H9 (cell line): ENCODE measurements around the gene LRRC8C. TPM values are rescaled to one million over a fixed set of nuclear protein-coding genes. Genes with fewer than 3 reads are reported as not detected.
"Not testable (repeated sequence)": the region's sequence is repeated elsewhere in the genome, so short reads cannot be mapped to it uniquely, and the experiment has no call there.

Experiments used
- DNase-seq: peaks from one replicate; pipeline ENCODE4 v3.0.0-alpha.2; 2017
- H2AFZ ChIP-seq: one replicate; pipeline ENCODE4 v1.6.1; 2013; ENCODE audit warnings: mild to moderate bottlenecking, low read length, control low read depth, moderate library complexity
- H2AK5ac ChIP-seq: 2 replicates; pipeline ENCODE4 v1.6.1; 2013; ENCODE audit warnings: low read length, control low read depth, mixed read lengths; ENCODE audit not compliant: insufficient read length
- H2BK120ac ChIP-seq: one replicate; pipeline ENCODE4 v1.6.1; 2013; ENCODE audit warnings: low read depth, mild to moderate bottlenecking, low read length, control low read depth, inconsistent platforms; ENCODE audit not compliant: poor library complexity, severe bottlenecking
- H2BK12ac ChIP-seq: 2 replicates; pipeline ENCODE4 v1.6.1; 2013; ENCODE audit warnings: low read length, control low read depth, mixed read lengths, low read depth; ENCODE audit not compliant: insufficient read length
- H2BK15ac ChIP-seq: 2 replicates; pipeline ENCODE4 v1.6.1; 2013; ENCODE audit warnings: low read depth, low read length, control low read depth
- H2BK20ac ChIP-seq: one replicate; pipeline ENCODE4 v1.6.1; 2013; ENCODE audit warnings: low read depth, mild to moderate bottlenecking, low read length, control low read depth, inconsistent platforms; ENCODE audit not compliant: poor library complexity, severe bottlenecking
- H2BK5ac ChIP-seq: 2 replicates; pipeline ENCODE4 v1.6.1; 2013; ENCODE audit warnings: low read length, control low read depth, mixed read lengths; ENCODE audit not compliant: insufficient read length
- H3K14ac ChIP-seq: 2 replicates; pipeline ENCODE4 v1.6.1; 2013; ENCODE audit warnings: low read length, control low read depth; ENCODE audit not compliant: insufficient read depth
- H3K18ac ChIP-seq: 2 replicates; pipeline ENCODE4 v1.6.1; 2013; ENCODE audit warnings: low read depth, mild to moderate bottlenecking, mixed read lengths, low read length, control low read depth; ENCODE audit not compliant: insufficient read length
- H3K23ac ChIP-seq: 2 replicates; pipeline ENCODE4 v1.6.1; 2013; ENCODE audit warnings: low read length, control low read depth, mixed read lengths, low read depth; ENCODE audit not compliant: insufficient read length
- H3K23me2 ChIP-seq: 2 replicates; pipeline ENCODE4 v1.6.1; 2013; ENCODE audit warnings: low read depth, mild to moderate bottlenecking, mixed read lengths, low read length, control low read depth; ENCODE audit not compliant: insufficient read length, poor library complexity, severe bottlenecking
- H3K27ac ChIP-seq: 2 replicates; pipeline ENCODE4 v1.5.1; 2013; ENCODE audit warnings: low read length, control low read depth, mixed read lengths, low read depth; ENCODE audit not compliant: insufficient read length
- H3K27me3 ChIP-seq: 2 replicates; pipeline ENCODE4 v1.6.1; 2013; ENCODE audit warnings: low read length, control low read depth, inconsistent platforms; ENCODE audit not compliant: insufficient read depth
- H3K4ac ChIP-seq: 2 replicates; pipeline ENCODE4 v1.6.1; 2013; ENCODE audit warnings: low read depth, mild to moderate bottlenecking, control low read depth, inconsistent platforms, low read length, moderate library complexity
- H3K4me1 ChIP-seq: 2 replicates; pipeline ENCODE4 v1.6.1; 2013; ENCODE audit warnings: low read length, control low read depth, inconsistent platforms; ENCODE audit not compliant: insufficient read depth
- H3K4me2 ChIP-seq: 2 replicates; pipeline ENCODE4 v1.6.1; 2013; ENCODE audit warnings: low read length, control low read depth, mixed read lengths; ENCODE audit not compliant: insufficient read length, insufficient read depth
- H3K56ac ChIP-seq: 2 replicates; pipeline ENCODE4 v1.6.1; 2013; ENCODE audit warnings: low read depth, mild to moderate bottlenecking, mixed read lengths, low read length, control low read depth; ENCODE audit not compliant: insufficient read length
- H3K79me1 ChIP-seq: 2 replicates; pipeline ENCODE4 v1.6.1; 2013; ENCODE audit warnings: low read depth, mild to moderate bottlenecking, moderate library complexity, low read length, control low read depth, inconsistent platforms; ENCODE audit not compliant: insufficient read depth, poor library complexity, severe bottlenecking
- H3K79me2 ChIP-seq: 2 replicates; pipeline ENCODE4 v1.6.1; 2013; ENCODE audit warnings: low read length, control low read depth, inconsistent platforms; ENCODE audit not compliant: insufficient read depth
- H3K9ac ChIP-seq: 2 replicates; pipeline ENCODE4 v1.6.1; 2013; ENCODE audit warnings: low read length, control low read depth, mixed read lengths; ENCODE audit not compliant: insufficient read length; ENCODE audit errors: extremely low read depth
- H3K9me3 ChIP-seq: one replicate; pipeline ENCODE4 v1.6.1; 2013; ENCODE audit warnings: low read depth, low read length, inconsistent platforms; ENCODE audit not compliant: control insufficient read depth
- H3T11ph ChIP-seq: one replicate; pipeline ENCODE4 v1.6.1; 2013; ENCODE audit warnings: mild to moderate bottlenecking, low read length, control low read depth, inconsistent platforms
- H4K20me1 ChIP-seq: one replicate; pipeline ENCODE4 v1.6.1; 2013; ENCODE audit not compliant: control insufficient read depth, insufficient read length, insufficient read depth
- H4K5ac ChIP-seq: 2 replicates; pipeline ENCODE4 v1.6.1; 2013; ENCODE audit warnings: low read depth, mild to moderate bottlenecking, mixed read lengths, low read length, control low read depth; ENCODE audit not compliant: insufficient read length
- H4K8ac ChIP-seq: replicated peaks from 2 replicates; pipeline ENCODE4 v1.6.1; 2013; ENCODE audit warnings: low read length, control low read depth, mixed read lengths, low read depth; ENCODE audit not compliant: insufficient read length
- H4K91ac ChIP-seq: 2 replicates; pipeline ENCODE4 v1.6.1; 2013; ENCODE audit warnings: low read depth, mild to moderate bottlenecking, moderate library complexity, mixed read lengths, low read length, control low read depth; ENCODE audit not compliant: insufficient read length
- H3K27ac Mint-ChIP-seq, 3 experiments: 2 replicates in 2 of 3; 3 replicates in 1 of 3; pipeline ENCODE4 v1.8.0; 2020 to 2021; ENCODE audit warnings: mixed read lengths in 3 of 3, mild to moderate bottlenecking in 1 of 3, moderate library complexity in 1 of 3
- H3K27me3 Mint-ChIP-seq: 2 replicates; pipeline ENCODE4 v1.8.0; 2021; ENCODE audit warnings: low read depth, mild to moderate bottlenecking, moderate library complexity, mixed read lengths
- H3K36me3 Mint-ChIP-seq, 3 experiments: 2 replicates in 2 of 3; 3 replicates in 1 of 3; pipeline ENCODE4 v1.8.0; 2020 to 2021; ENCODE audit warnings: low read depth in 3 of 3, mixed read lengths in 3 of 3; ENCODE audit not compliant: insufficient read depth in 1 of 3
- H3K4me1 Mint-ChIP-seq, 2 experiments: 2 replicates each; pipeline ENCODE4 v1.8.0; 2020; ENCODE audit warnings: mixed read lengths in 2 of 2
- H3K4me3 Mint-ChIP-seq, 2 experiments: 2 replicates in 1 of 2; 3 replicates in 1 of 2; pipeline ENCODE4 v1.8.0; 2020 to 2021; ENCODE audit warnings: mild to moderate bottlenecking in 2 of 2, mixed read lengths in 2 of 2, moderate library complexity in 1 of 2
- H3K9me3 Mint-ChIP-seq, 2 experiments: 2 replicates in 1 of 2; 3 replicates in 1 of 2; pipeline ENCODE4 v1.8.0; 2020; ENCODE audit warnings: mild to moderate bottlenecking in 2 of 2, mixed read lengths in 2 of 2, moderate library complexity in 1 of 2
- WGBS: extraction: QIAGEN DNeasy Blood & Tissue Kit; methylation state at CpG from one replicate; pipeline ENCODE4 v1.1.7; 2013; ENCODE audit warnings: missing lambda C conversion rate, low lambda C conversion rate, mixed read lengths; ENCODE audit not compliant: insufficient read length; ENCODE audit errors: extremely low coverage; 5-methylcytosine and 5-hydroxymethylcytosine counted together
- total RNA-seq: library from RNA; stranded (reverse); gene quantifications from 2 replicates; pipeline ENCODE4 v1.2.1, GENCODE V29; 2021
- TF ChIP-seq, protein P1 (sequence below): fragments of 200-600 bp; sonication (generic); conservative IDR thresholded peaks from 3 replicates; pipeline ENCODE4 v1.8.0; 2021; ENCODE audit warnings: antibody characterized with exemption, mild to moderate bottlenecking

The LRRC8C gene
- total RNA-seq, 1 experiment from 2014 or later: 1.9 TPM

DNA sequence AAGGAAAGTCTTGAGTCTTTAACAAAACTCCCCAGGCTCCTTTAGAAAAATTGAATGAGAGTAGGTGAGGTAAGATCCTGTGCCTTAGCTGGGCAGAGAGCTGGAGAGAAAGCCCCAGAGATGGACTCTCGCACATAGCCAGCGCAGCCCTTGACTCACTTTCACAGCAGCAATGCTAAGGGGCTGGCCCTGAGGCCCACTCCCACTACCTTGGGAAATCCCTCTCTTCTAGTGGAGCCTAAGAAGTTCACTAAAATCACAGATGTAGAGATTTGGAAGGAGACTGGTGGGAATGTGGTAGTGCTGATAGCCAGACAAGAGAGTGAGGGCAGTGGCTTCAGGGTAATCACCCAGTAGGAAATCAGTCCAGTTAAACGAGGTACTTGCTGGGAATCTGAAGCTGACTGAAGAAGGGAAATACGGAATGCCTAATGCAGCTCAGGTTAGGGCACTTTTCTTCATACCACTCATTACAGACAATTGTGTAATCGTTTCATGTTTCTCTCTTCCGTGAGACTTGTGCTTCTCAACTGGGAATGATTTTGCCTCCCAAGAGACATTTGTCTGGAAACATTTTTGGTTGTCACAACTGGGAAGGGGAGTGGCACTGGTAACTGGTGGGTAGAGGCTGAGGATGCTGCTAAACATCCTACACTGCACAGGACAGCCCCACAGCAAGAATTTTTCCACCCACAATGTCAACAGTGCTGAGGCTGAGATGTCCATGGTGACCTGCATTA lies 42.4 kb upstream of the LRRC8C start:
- H3K79me2 ChIP-seq: no peaks in the 10 kb centered on the region
- peaks cover 51% of the 10 kb centered on the region in 2 experiments for H3K4me1 Mint-ChIP-seq

DNA sequence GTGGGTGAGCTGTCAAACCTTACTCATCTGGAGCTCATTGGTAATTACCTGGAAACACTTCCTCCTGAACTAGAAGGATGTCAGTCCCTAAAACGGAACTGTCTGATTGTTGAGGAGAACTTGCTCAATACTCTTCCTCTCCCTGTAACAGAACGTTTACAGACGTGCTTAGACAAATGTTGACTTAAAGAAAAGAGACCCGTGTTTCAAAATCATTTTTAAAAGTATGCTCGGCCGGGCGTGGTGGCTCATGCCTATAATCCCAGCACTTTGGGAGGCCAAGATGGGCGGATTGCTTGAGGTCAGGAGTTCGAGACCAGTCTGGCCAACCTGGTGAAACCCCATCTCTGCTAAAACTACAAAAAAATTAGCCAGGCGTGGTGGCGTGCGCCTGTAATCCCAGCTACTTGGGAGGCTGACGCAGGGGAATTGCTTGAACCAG lies 40.0 kb upstream of the LRRC8C start:
- WGBS: no CpG with 5 or more reads among the region's 13 CpGs
- H3K23me2 ChIP-seq, H3K9me3 ChIP-seq, H2BK20ac ChIP-seq, H3K27me3 ChIP-seq, H3K27ac ChIP-seq, H3K14ac ChIP-seq, H3K4me1 ChIP-seq, H2BK12ac ChIP-seq, H4K91ac ChIP-seq, H3K79me2 ChIP-seq, H3K4me2 ChIP-seq, H3K56ac ChIP-seq, H3K9me3 Mint-ChIP-seq, H2AFZ ChIP-seq, H3K36me3 Mint-ChIP-seq, H3K4ac ChIP-seq, H2BK15ac ChIP-seq, H3T11ph ChIP-seq, H4K20me1 ChIP-seq, H4K8ac ChIP-seq, DNase-seq, H2AK5ac ChIP-seq, H4K5ac ChIP-seq, H3K79me1 ChIP-seq, H3K23ac ChIP-seq, H3K4me3 Mint-ChIP-seq, H3K18ac ChIP-seq, H2BK5ac ChIP-seq, H2BK120ac ChIP-seq, H3K9ac ChIP-seq, H3K27me3 Mint-ChIP-seq: not testable (repeated sequence)
- peaks cover 51 to 60% of the 10 kb centered on the region in 2 experiments for H3K4me1 Mint-ChIP-seq
- H3K27ac Mint-ChIP-seq: 0 out of 7 replicates have a peak overlapping the region, but pooled peaks of 1 of the 3 experiments have one; percentile 4

More for the DNA sequence above, 42.4 kb upstream of the LRRC8C start:
- Mint-ChIP-seq H3K4me3 (no peak overlapping the region), H3K27me3 (no peaks in the 10 kb centered on the region), H3K9me3 (no peaks in the 10 kb centered on the region), H3K36me3 (peaks cover 0 to 11% (median 7%) of the 10 kb centered on the region in 3 experiments; a peak in 5 of 7 replicates), H3K27ac (peak overlapping the region; percentile 23 to 91 (median 27); a peak in 3 of 7 replicates)
- Histone ChIP-seq H3K56ac (no peak overlapping the region), H3K27me3 (no peaks in the 10 kb centered on the region), H3K4me1 (peaks cover 2% of the 10 kb centered on the region; the same call in 1 of the 2 replicates), H3K9me3 (no peaks in the 10 kb centered on the region), H3K23me2 (no peaks in the 10 kb centered on the region), H2BK5ac (no peak overlapping the region), H3K4ac (no peak overlapping the region), H2BK12ac (no peak overlapping the region), H4K8ac (no peak overlapping the region), H2BK15ac (no peak overlapping the region), H3K79me1 (no peaks in the 10 kb centered on the region), H3K9ac (peak overlapping the region; percentile 22), H2AFZ (no peak overlapping the region), H3T11ph (no peak overlapping the region), H3K18ac (no peak overlapping the region), H3K4me2 (no peak overlapping the region), H4K91ac (no peak overlapping the region), H2BK20ac (no peak overlapping the region), H2BK120ac (no peak overlapping the region), H2AK5ac (no peak overlapping the region), H3K23ac (no peak overlapping the region), H4K5ac (no peak overlapping the region), H3K14ac (no peak overlapping the region; the same call in 1 of the 2 replicates), H4K20me1 (no peaks in the 10 kb centered on the region), H3K27ac (no peak overlapping the region)
- no peak for DNase-seq
- WGBS: no CpG with 5 or more reads among the region's 6 CpGs
- TF ChIP-seq, protein P1, sequence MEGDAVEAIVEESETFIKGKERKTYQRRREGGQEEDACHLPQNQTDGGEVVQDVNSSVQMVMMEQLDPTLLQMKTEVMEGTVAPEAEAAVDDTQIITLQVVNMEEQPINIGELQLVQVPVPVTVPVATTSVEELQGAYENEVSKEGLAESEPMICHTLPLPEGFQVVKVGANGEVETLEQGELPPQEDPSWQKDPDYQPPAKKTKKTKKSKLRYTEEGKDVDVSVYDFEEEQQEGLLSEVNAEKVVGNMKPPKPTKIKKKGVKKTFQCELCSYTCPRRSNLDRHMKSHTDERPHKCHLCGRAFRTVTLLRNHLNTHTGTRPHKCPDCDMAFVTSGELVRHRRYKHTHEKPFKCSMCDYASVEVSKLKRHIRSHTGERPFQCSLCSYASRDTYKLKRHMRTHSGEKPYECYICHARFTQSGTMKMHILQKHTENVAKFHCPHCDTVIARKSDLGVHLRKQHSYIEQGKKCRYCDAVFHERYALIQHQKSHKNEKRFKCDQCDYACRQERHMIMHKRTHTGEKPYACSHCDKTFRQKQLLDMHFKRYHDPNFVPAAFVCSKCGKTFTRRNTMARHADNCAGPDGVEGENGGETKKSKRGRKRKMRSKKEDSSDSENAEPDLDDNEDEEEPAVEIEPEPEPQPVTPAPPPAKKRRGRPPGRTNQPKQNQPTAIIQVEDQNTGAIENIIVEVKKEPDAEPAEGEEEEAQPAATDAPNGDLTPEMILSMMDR: no peak
